ENCODE measurements around the gene CFAP210. TPM values are rescaled to one million over a fixed set of nuclear protein-coding genes. Genes with fewer than 3 reads are reported as not detected.

The CFAP210 gene
- total and polyA plus RNA-seq, 9 of the 15 experiments (the other 6 are each of a cell fraction or from before 2014, with no cell fraction given), result 0.75 to 3.6 (median 1.3) TPM

DNA sequence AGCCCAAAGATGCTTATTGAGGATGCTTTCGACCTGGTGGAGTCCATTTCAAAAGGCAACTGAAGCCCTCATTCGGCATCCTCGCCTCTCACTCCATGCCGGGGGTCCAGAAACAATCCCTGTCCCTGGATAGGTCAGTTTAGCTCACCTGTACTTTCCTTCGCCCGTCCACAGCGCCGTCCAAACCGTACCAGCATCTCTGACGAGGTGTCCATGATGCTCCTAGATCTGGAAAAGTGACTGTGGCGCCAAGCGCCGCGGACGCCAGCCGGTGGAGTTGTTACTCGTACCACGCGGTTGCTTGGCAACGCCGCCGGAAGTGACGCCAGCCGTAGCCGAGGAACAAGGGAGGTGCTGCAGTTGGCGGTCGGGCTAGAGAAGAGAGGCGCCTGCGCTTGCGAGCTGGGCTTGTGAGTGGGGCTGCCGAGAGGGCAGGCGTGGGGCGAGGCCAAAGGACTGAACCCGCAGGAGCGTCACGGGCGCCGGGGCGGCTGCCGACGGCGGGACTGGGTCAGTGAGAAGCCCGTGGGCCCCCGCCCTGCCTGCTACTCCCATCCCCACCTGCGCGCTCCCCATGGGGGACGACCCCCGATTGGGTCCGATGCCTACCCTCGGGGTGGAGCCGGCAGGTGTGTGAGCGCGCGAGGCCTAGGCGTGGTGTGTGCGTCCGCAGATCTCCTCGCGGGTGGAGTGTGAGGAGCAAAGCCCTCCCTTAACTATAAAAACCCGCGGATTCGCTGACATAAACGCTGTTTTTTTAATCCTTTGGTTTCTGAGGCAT lies at the start of gene CFAP210, which contains the start of gene PHOSPHO2 (continued):
- TF ChIP-seq SIN3B (IDR thresholded peaks at IDR 0.05; ENCODE audit: low read depth) (peak; percentile 45; the same call in 1 of the 2 replicates), ZNF668 (CRISPR knock-in tag; IDR thresholded peaks at IDR 0.05) (no peak), KDM4B (IDR thresholded peaks at IDR 0.05; ENCODE audit: borderline replicate concordance in 2 of 2, low read depth in 1 of 2) (peak in 1 of 2 experiments; percentile 83; a peak in 1 of 4 replicates), ETV1 (tag; conservative IDR thresholded peaks at IDR 0.05; ENCODE audit: low read depth) (peak; percentile 65), SMARCC2 (IDR thresholded peaks at IDR 0.05; ENCODE audit: low read depth) (peak; percentile 44; the same call in 1 of the 2 replicates), ILF3 (IDR thresholded peaks at IDR 0.05; ENCODE audit: borderline replicate concordance) (no peak), SAP30 (IDR thresholded peaks at IDR 0.05; ENCODE audit: borderline replicate concordance, insufficient read depth, low read depth, low read length, poor library complexity, severe bottlenecking) (peak; percentile 92), IFI16 (CRISPR knock-in tag; IDR thresholded peaks at IDR 0.05) (no peak), ETV5 (CRISPR knock-in tag; IDR thresholded peaks at IDR 0.05; ENCODE audit: low read depth) (peak; percentile 35; the same call in 1 of the 2 replicates), MEIS2 (IDR thresholded peaks at IDR 0.05; ENCODE audit: partially characterized antibody) (peak; percentile 50), RCOR1 (IDR thresholded peaks at IDR 0.05; ENCODE audit: borderline replicate concordance in 1 of 2, low read depth in 2 of 2, low read length in 2 of 2) (peak in 1 of 2 experiments; percentile 61; a peak in 3 of 4 replicates), RBBP5 (IDR thresholded peaks at IDR 0.05; ENCODE audit: borderline replicate concordance, insufficient read depth, low read length, poor library complexity, severe bottlenecking) (peak; percentile 92), ZKSCAN1 (IDR thresholded peaks at IDR 0.05; ENCODE audit: low read depth, low read length) (peak; percentile 67; the same call in 1 of the 2 replicates), ARID1B (IDR thresholded peaks at IDR 0.05) (peak; percentile 34; the same call in 1 of the 2 replicates), MNT (conservative IDR thresholded peaks at IDR 0.05) (peak; percentile 78 to 91), HCFC1 (IDR thresholded peaks at IDR 0.05; ENCODE audit: low read depth, low read length) (peak; percentile 47), KDM2B (CRISPR knock-in tag; IDR thresholded peaks at IDR 0.05) (peak; percentile 65; the same call in 1 of the 2 replicates), FUS (optimal IDR thresholded peaks at IDR 0.05; ENCODE audit: low read depth, low read length) (peak; percentile 77), CHD2 (IDR thresholded peaks at IDR 0.05; ENCODE audit: low read depth, low read length) (0 out of 2 replicates have a peak, but pooled peaks have one; percentile 59), YY1 (IDR thresholded peaks at IDR 0.05; ENCODE audit: borderline replicate concordance in 1 of 3, control insufficient read depth in 1 of 3, extremely low read depth in 1 of 3, insufficient read depth in 3 of 3, insufficient read length in 1 of 3, insufficient replicate concordance in 2 of 3, low read depth in 1 of 3, low read length in 2 of 3) (peak in 2 of 3 experiments; percentile 67 to 78), MYC (IDR thresholded peaks at IDR 0.05; ENCODE audit: low read depth, low read length) (peak; percentile 76), MYC (CRISPR knock-in tag; IDR thresholded peaks at IDR 0.05; ENCODE audit: borderline replicate concordance, low read depth) (peak; percentile 90; the same call in 1 of the 2 replicates)
- TF ChIP-seq, protein P1, sequence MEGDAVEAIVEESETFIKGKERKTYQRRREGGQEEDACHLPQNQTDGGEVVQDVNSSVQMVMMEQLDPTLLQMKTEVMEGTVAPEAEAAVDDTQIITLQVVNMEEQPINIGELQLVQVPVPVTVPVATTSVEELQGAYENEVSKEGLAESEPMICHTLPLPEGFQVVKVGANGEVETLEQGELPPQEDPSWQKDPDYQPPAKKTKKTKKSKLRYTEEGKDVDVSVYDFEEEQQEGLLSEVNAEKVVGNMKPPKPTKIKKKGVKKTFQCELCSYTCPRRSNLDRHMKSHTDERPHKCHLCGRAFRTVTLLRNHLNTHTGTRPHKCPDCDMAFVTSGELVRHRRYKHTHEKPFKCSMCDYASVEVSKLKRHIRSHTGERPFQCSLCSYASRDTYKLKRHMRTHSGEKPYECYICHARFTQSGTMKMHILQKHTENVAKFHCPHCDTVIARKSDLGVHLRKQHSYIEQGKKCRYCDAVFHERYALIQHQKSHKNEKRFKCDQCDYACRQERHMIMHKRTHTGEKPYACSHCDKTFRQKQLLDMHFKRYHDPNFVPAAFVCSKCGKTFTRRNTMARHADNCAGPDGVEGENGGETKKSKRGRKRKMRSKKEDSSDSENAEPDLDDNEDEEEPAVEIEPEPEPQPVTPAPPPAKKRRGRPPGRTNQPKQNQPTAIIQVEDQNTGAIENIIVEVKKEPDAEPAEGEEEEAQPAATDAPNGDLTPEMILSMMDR (IDR thresholded peaks at IDR 0.05 in 2 of 3, conservative IDR thresholded peaks at IDR 0.05 in 1 of 3; ENCODE audit: insufficient read depth in 2 of 3, low read depth in 1 of 3, low read length in 3 of 3), result peak in 1 of 3 experiments; percentile 4; a peak in 2 of 6 replicates
